ENCODE measurements around the gene PAQR9. TPM values are rescaled to one million over a fixed set of nuclear protein-coding genes. Genes with fewer than 3 reads are reported as not detected.

PAQR9 gene
- total and polyA plus RNA-seq, 9 of the 15 experiments (the other 6 are each of a cell fraction or from before 2014, with no cell fraction given), result 0.04 to 0.58 (median 0.22) TPM

DNA sequence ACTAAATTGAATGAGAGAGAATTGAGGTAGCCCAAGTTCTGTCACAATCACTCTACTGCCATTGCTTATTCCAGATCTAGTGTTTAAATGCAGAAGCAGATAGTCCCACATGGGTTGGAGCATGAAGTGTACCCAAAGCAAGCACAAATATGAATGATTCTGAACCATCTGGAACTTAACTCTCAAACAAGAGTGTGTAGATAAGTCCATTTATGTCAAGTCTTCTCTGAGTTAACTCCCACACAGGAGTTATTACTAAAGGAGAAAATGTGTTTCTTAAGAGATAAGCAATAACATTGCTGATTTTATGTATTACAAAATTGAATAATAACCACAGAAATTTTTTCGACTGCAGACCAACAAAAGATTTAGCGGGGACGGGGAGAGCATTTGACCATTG lies 33.6 kb downstream of the PAQR9 start (continued):
- TF ChIP-seq MCM2 (IDR thresholded peaks at IDR 0.05; ENCODE audit: low read depth), result no peak
- TF ChIP-seq ZMIZ1 (IDR thresholded peaks at IDR 0.05; ENCODE audit: low read depth in 2 of 2, low read length in 2 of 2), result peak in 1 of 2 experiments; percentile 75; a peak in 1 of 4 replicates
- TF ChIP-seq PCBP1 (IDR thresholded peaks at IDR 0.05; ENCODE audit: low read depth, low read length, poor library complexity, severe bottlenecking), result no peak
- TF ChIP-seq ZBTB7A (IDR thresholded peaks at IDR 0.05; ENCODE audit: borderline replicate concordance, control insufficient read depth, low read depth, low read length), result no peak
- no peak for TF ChIP-seq PTBP1 (IDR thresholded peaks at IDR 0.05; ENCODE audit: low read depth, low read length)
- no peak for TF ChIP-seq SP1 (CRISPR knock-in tag; IDR thresholded peaks at IDR 0.05)
- TF ChIP-seq CLOCK (CRISPR knock-in tag; IDR thresholded peaks at IDR 0.05; ENCODE audit: borderline replicate concordance), result no peak
- TF ChIP-seq FOXK2 (conservative IDR thresholded peaks at IDR 0.05 in 1 of 2, IDR thresholded peaks at IDR 0.05 in 1 of 2; ENCODE audit: low read depth in 2 of 2), result 0 out of 4 replicates have a peak, but pooled peaks of 1 of the 2 experiments have one; percentile 31
- no peak for TF ChIP-seq PTRF (tag; IDR thresholded peaks at IDR 0.05)
- no peak for TF ChIP-seq ZNF354B (CRISPR knock-in tag; IDR thresholded peaks at IDR 0.05)
- no peak for TF ChIP-seq KAT7 (CRISPR knock-in tag; IDR thresholded peaks at IDR 0.05; ENCODE audit: borderline replicate concordance)
- TF ChIP-seq NEUROD1 (IDR thresholded peaks at IDR 0.05; ENCODE audit: borderline replicate concordance, low read depth, low read length, partially characterized antibody), result peak; percentile 25
- no peak for TF ChIP-seq IFI16 (CRISPR knock-in tag; IDR thresholded peaks at IDR 0.05)
- no peak for TF ChIP-seq HEY1 (CRISPR knock-in tag; IDR thresholded peaks at IDR 0.05; ENCODE audit: borderline replicate concordance)
- TF ChIP-seq, protein P1, sequence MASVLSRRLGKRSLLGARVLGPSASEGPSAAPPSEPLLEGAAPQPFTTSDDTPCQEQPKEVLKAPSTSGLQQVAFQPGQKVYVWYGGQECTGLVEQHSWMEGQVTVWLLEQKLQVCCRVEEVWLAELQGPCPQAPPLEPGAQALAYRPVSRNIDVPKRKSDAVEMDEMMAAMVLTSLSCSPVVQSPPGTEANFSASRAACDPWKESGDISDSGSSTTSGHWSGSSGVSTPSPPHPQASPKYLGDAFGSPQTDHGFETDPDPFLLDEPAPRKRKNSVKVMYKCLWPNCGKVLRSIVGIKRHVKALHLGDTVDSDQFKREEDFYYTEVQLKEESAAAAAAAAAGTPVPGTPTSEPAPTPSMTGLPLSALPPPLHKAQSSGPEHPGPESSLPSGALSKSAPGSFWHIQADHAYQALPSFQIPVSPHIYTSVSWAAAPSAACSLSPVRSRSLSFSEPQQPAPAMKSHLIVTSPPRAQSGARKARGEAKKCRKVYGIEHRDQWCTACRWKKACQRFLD (CRISPR knock-in tag; IDR thresholded peaks at IDR 0.05), result 0 out of 2 replicates have a peak, but pooled peaks have one; percentile 28
- no peak for TF ChIP-seq THRA (IDR thresholded peaks at IDR 0.05)

Data from K562 (cell line).